ENCODE measurements around the gene LAMC1.

LAMC1 gene

DNA sequence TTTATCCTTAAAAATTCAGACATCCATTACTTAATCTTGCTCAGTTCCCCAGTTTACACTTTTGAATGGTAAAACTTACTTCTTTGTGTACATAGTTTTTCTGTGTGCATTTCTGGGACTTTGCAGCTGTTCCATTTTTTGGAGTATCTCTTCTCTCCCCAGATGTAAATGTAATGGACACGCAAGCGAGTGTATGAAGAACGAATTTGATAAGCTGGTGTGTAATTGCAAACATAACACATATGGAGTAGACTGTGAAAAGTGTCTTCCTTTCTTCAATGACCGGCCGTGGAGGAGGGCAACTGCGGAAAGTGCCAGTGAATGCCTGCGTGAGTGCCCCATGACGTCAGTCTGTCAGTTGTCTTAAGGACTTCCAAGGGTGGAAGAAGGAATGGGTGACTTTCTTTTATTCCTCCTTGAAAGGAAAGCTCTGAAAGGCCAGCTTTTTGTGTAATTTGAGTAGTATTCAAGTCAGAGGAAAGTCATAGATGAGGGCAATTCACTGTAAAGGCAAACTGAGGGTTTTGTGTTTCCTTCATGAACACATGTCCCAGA is 87.2 kb downstream of the LAMC1 start:
- Histone ChIP-seq H3K27me3 (ENCODE audit: control insufficient read depth, insufficient read depth, low read length) (no peaks in the 10 kb centered on the region), H3K4me3 (ENCODE audit: low read depth, low read length) (no peak overlapping the region), H3K36me3 (ENCODE audit: control insufficient read depth, insufficient read depth, low read length) (peaks cover 42% of the 10 kb centered on the region), H3K27ac (ENCODE audit: low read depth, low read length) (no peak overlapping the region), H3K9me3 (ENCODE audit: control insufficient read depth, insufficient read depth, low read depth, low read length) (no peaks in the 10 kb centered on the region), H3K4me1 (ENCODE audit: control insufficient read depth, insufficient read depth, low read length) (peaks cover 15% of the 10 kb centered on the region; the same call in 1 of the 2 replicates), H3K9ac (ENCODE audit: low read length) (no peak overlapping the region)

- Histone ChIP-seq H3K27ac (ENCODE audit: low read depth, low read length) (no peak overlapping the region), H3K9me3 (ENCODE audit: control insufficient read depth, insufficient read depth, low read depth, low read length) (no peaks in the 10 kb centered on the region), H3K9ac (ENCODE audit: low read length) (no peak overlapping the region), H3K4me3 (ENCODE audit: low read depth, low read length) (no peak overlapping the region), H3K36me3 (ENCODE audit: control insufficient read depth, insufficient read depth, low read length) (peaks cover 62% of the 10 kb centered on the region), H3K4me1 (ENCODE audit: control insufficient read depth, insufficient read depth, low read length) (peaks cover 4% of the 10 kb centered on the region; the same call in 1 of the 2 replicates), H3K27me3 (ENCODE audit: control insufficient read depth, insufficient read depth, low read length) (no peaks in the 10 kb centered on the region)
These were observed 91.2 kb downstream of the LAMC1 start for GRCh38 chr1:183114441-183114840.

DNA sequence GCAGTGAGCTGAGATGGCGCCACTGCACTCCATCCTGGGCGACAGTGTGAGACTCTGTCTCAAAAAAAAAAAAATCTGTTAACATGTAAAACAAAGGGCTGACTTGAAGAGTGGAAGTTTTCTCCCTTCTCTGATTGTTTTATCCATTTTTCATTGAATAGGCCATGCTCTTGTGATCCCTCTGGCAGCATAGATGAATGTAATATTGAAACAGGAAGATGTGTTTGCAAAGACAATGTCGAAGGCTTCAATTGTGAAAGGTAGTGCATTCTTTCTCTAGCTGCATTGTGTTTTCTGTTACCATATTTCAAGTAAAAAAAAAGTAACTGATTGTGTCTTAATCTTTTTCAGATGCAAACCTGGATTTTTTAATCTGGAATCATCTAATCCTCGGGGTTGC is 93.2 kb downstream of the LAMC1 start:
- Histone ChIP-seq H3K9ac (ENCODE audit: low read length) (no peak overlapping the region), H3K4me3 (ENCODE audit: low read depth, low read length) (no peak overlapping the region), H3K4me1 (ENCODE audit: control insufficient read depth, insufficient read depth, low read length) (no peaks in the 10 kb centered on the region), H3K9me3 (ENCODE audit: control insufficient read depth, insufficient read depth, low read depth, low read length) (no peaks in the 10 kb centered on the region), H3K27me3 (ENCODE audit: control insufficient read depth, insufficient read depth, low read length) (no peaks in the 10 kb centered on the region), H3K27ac (ENCODE audit: low read depth, low read length) (no peak overlapping the region), H3K36me3 (ENCODE audit: control insufficient read depth, insufficient read depth, low read length) (peaks cover 69% of the 10 kb centered on the region)

- no peaks in the 10 kb centered on the region for H3K27me3 ChIP-seq (ENCODE audit: control insufficient read depth, insufficient read depth, low read length)
- H3K27ac ChIP-seq (ENCODE audit: low read depth, low read length), result no peak overlapping the region
- H3K9ac ChIP-seq (ENCODE audit: low read length), result no peak overlapping the region
- no peak overlapping the region for H3K4me3 ChIP-seq (ENCODE audit: low read depth, low read length)
- no peaks in the 10 kb centered on the region for H3K9me3 ChIP-seq (ENCODE audit: control insufficient read depth, insufficient read depth, low read depth, low read length)
- no peaks in the 10 kb centered on the region for H3K4me1 ChIP-seq (ENCODE audit: control insufficient read depth, insufficient read depth, low read length)
- H3K36me3 ChIP-seq (ENCODE audit: control insufficient read depth, insufficient read depth, low read length), result peaks cover 91% of the 10 kb centered on the region
These were observed 98.4 kb downstream of the LAMC1 start for GRCh38 chr1:183121609-183122008.

GRCh38 chr1:183124259-183124658 is 101.0 kb downstream of the LAMC1 start:
- no peak overlapping the region for H3K4me3 ChIP-seq (ENCODE audit: low read depth, low read length)
- no peak overlapping the region for H3K27ac ChIP-seq (ENCODE audit: low read depth, low read length)
- H3K9ac ChIP-seq (ENCODE audit: low read length), result no peak overlapping the region
- H3K27me3 ChIP-seq (ENCODE audit: control insufficient read depth, insufficient read depth, low read length), result no peaks in the 10 kb centered on the region
- H3K36me3 ChIP-seq (ENCODE audit: control insufficient read depth, insufficient read depth, low read length), result peaks cover 93% of the 10 kb centered on the region
- H3K9me3 ChIP-seq (ENCODE audit: control insufficient read depth, insufficient read depth, low read depth, low read length), result no peaks in the 10 kb centered on the region
- H3K4me1 ChIP-seq (ENCODE audit: control insufficient read depth, insufficient read depth, low read length), result no peaks in the 10 kb centered on the region

GRCh38 chr1:183125279-183125999 is 102.2 kb downstream of the LAMC1 start:
- H3K9ac ChIP-seq (ENCODE audit: low read length), result no peak overlapping the region
- H3K4me3 ChIP-seq (ENCODE audit: low read depth, low read length), result no peak overlapping the region
- no peaks in the 10 kb centered on the region for H3K9me3 ChIP-seq (ENCODE audit: control insufficient read depth, insufficient read depth, low read depth, low read length)
- no peak overlapping the region for H3K27ac ChIP-seq (ENCODE audit: low read depth, low read length)
- H3K27me3 ChIP-seq (ENCODE audit: control insufficient read depth, insufficient read depth, low read length), result no peaks in the 10 kb centered on the region
- H3K36me3 ChIP-seq (ENCODE audit: control insufficient read depth, insufficient read depth, low read length), result peaks cover 92% of the 10 kb centered on the region
- H3K4me1 ChIP-seq (ENCODE audit: control insufficient read depth, insufficient read depth, low read length), result no peaks in the 10 kb centered on the region

DNA sequence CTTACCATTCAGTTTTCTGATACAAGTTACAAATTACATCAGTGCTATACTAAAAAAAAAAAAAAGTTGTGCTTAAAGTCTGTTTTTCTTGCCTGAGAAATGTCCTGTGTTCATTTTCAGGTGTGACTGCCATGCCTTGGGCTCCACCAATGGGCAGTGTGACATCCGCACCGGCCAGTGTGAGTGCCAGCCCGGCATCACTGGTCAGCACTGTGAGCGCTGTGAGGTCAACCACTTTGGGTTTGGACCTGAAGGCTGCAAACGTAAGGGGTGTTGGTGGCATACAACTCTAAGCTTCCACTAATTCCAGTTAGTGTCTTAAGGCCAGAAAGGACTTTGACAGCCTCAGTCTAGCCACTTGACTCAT is 102.8 kb downstream of the LAMC1 start:
- Histone ChIP-seq H3K4me1 (ENCODE audit: control insufficient read depth, insufficient read depth, low read length) (no peaks in the 10 kb centered on the region), H3K4me3 (ENCODE audit: low read depth, low read length) (no peak overlapping the region), H3K9me3 (ENCODE audit: control insufficient read depth, insufficient read depth, low read depth, low read length) (no peaks in the 10 kb centered on the region), H3K27me3 (ENCODE audit: control insufficient read depth, insufficient read depth, low read length) (no peaks in the 10 kb centered on the region), H3K9ac (ENCODE audit: low read length) (no peak overlapping the region), H3K36me3 (ENCODE audit: control insufficient read depth, insufficient read depth, low read length) (peaks cover 91% of the 10 kb centered on the region), H3K27ac (ENCODE audit: low read depth, low read length) (no peak overlapping the region)

GRCh38 chr1:183126528-183126927 is 103.3 kb downstream of the LAMC1 start:
- no peaks in the 10 kb centered on the region for H3K9me3 ChIP-seq (ENCODE audit: control insufficient read depth, insufficient read depth, low read depth, low read length)
- H3K9ac ChIP-seq (ENCODE audit: low read length), result no peak overlapping the region
- H3K36me3 ChIP-seq (ENCODE audit: control insufficient read depth, insufficient read depth, low read length), result peaks cover 94% of the 10 kb centered on the region
- no peaks in the 10 kb centered on the region for H3K27me3 ChIP-seq (ENCODE audit: control insufficient read depth, insufficient read depth, low read length)
- no peaks in the 10 kb centered on the region for H3K4me1 ChIP-seq (ENCODE audit: control insufficient read depth, insufficient read depth, low read length)
- H3K27ac ChIP-seq (ENCODE audit: low read depth, low read length), result no peak overlapping the region
- no peak overlapping the region for H3K4me3 ChIP-seq (ENCODE audit: low read depth, low read length)

GRCh38 chr1:183129921-183130690 is 106.9 kb downstream of the LAMC1 start:
- no peaks in the 10 kb centered on the region for H3K9me3 ChIP-seq (ENCODE audit: control insufficient read depth, insufficient read depth, low read depth, low read length)
- no peak overlapping the region for H3K4me3 ChIP-seq (ENCODE audit: low read depth, low read length)
- H3K9ac ChIP-seq (ENCODE audit: low read length), result no peak overlapping the region
- H3K27me3 ChIP-seq (ENCODE audit: control insufficient read depth, insufficient read depth, low read length), result no peaks in the 10 kb centered on the region
- H3K27ac ChIP-seq (ENCODE audit: low read depth, low read length), result no peak overlapping the region
- no peaks in the 10 kb centered on the region for H3K4me1 ChIP-seq (ENCODE audit: control insufficient read depth, insufficient read depth, low read length)
- H3K36me3 ChIP-seq (ENCODE audit: control insufficient read depth, insufficient read depth, low read length), result peaks cover 93% of the 10 kb centered on the region

DNA sequence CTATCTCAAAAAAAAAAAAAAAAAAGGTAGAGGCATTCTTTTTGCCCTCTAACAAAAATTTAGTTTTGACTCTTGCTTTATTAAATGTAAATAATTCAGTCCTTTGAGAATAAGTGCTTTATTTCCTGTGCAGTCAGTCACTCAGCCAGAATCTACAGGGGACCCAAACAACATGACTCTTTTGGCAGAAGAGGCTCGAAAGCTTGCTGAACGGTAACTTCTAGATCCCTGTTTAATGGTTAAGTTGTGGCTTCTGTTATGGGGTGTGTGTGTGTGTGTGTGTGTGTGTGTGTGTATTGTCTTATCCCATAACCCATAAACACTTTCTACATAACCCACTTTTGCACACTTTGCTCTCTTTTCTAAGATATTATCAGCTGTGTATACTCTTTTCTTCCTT is 107.9 kb downstream of the LAMC1 start:
- Histone ChIP-seq H3K4me1 (ENCODE audit: control insufficient read depth, insufficient read depth, low read length) (no peaks in the 10 kb centered on the region), H3K9ac (ENCODE audit: low read length) (no peak overlapping the region), H3K27me3 (ENCODE audit: control insufficient read depth, insufficient read depth, low read length) (no peaks in the 10 kb centered on the region), H3K27ac (ENCODE audit: low read depth, low read length) (no peak overlapping the region), H3K9me3 (ENCODE audit: control insufficient read depth, insufficient read depth, low read depth, low read length) (no peaks in the 10 kb centered on the region), H3K4me3 (ENCODE audit: low read depth, low read length) (no peak overlapping the region), H3K36me3 (ENCODE audit: control insufficient read depth, insufficient read depth, low read length) (peaks cover 93% of the 10 kb centered on the region)

DNA sequence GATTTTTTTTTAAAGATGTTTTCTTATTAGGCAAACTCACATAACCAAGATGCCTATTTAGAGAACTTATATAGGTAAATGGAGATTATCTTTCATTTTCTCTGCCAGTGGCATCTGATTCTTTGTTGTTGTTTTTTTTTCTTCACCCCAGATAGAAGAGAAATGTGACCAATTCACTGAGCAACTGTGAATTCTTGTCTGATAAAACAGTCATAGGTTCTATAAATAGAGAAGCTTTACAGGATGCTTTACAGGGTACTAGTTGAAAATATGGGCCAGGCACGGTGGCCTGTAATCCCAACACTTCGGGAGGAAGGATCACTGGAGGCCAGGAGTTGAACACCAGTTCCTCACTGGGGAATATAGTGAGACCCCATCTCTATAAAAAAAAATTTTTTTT is 112.1 kb downstream of the LAMC1 start:
- no peak overlapping the region for H3K27ac ChIP-seq (ENCODE audit: low read depth, low read length)
- peaks cover 82% of the 10 kb centered on the region for H3K36me3 ChIP-seq (ENCODE audit: control insufficient read depth, insufficient read depth, low read length)
- no peaks in the 10 kb centered on the region for H3K9me3 ChIP-seq (ENCODE audit: control insufficient read depth, insufficient read depth, low read depth, low read length)
- no peaks in the 10 kb centered on the region for H3K4me1 ChIP-seq (ENCODE audit: control insufficient read depth, insufficient read depth, low read length)
- no peak overlapping the region for H3K9ac ChIP-seq (ENCODE audit: low read length)
- H3K27me3 ChIP-seq (ENCODE audit: control insufficient read depth, insufficient read depth, low read length), result no peaks in the 10 kb centered on the region
- H3K4me3 ChIP-seq (ENCODE audit: low read depth, low read length), result no peak overlapping the region
